Panc1 (cell line): ENCODE measurements around the gene NCAM1.

Experiments
- CTCF ChIP-seq: fragments of 450-650 bp; IDR thresholded peaks from 2 replicates; pipeline ENCODE4 v1.5.1; 2017; ENCODE audit warnings: mild to moderate bottlenecking
- REST ChIP-seq, 2 experiments: IDR thresholded peaks; 2 replicates each; pipeline ENCODE4 v1.6.1; 2011 to 2012; ENCODE audit warnings: low read depth in 2 of 2, control low read depth in 1 of 2, low read length in 1 of 2, mild to moderate bottlenecking in 1 of 2, moderate library complexity in 1 of 2; ENCODE audit not compliant: insufficient read depth in 1 of 2

- no peak for TF ChIP-seq REST (IDR thresholded peaks at IDR 0.05; ENCODE audit: insufficient read depth in 1 of 2, low read depth in 2 of 2, low read length in 1 of 2)
- TF ChIP-seq CTCF = no peak
These were observed 35.5 kb upstream of the NCAM1 start for GRCh38 chr11:112925516-112926310.
